H1 (cell line): Measurements from ENCODE around the gene DAPK1. TPM values are rescaled to one million over a fixed set of nuclear protein-coding genes. Genes with fewer than 3 reads are reported as not detected.

Experiments used
- ASH2L ChIP-seq: fragments of 200-600, 300-600 bp; sonication (generic); IDR thresholded peaks from one replicate; pipeline ENCODE4 v1.7.1; 2017; ENCODE audit warnings: low read length
- CTCF ChIP-seq, 3 experiments: IDR thresholded peaks; 1 replicate in 2 of 3; 2 replicates in 1 of 3; pipeline versions ENCODE4 v1.5.1 to v1.6.1; 2011; ENCODE audit warnings: low read length in 3 of 3, mild to moderate bottlenecking in 3 of 3, inconsistent platforms in 2 of 3, low read depth in 1 of 3, moderate library complexity in 1 of 3; ENCODE audit not compliant: insufficient read depth in 1 of 3; ENCODE audit errors: control extremely low read depth in 1 of 3
- FOSL1 ChIP-seq: IDR thresholded peaks from 2 replicates; pipeline ENCODE4 v1.6.1; 2011; ENCODE audit warnings: mild to moderate bottlenecking, low read depth, low read length, moderate library complexity; ENCODE audit not compliant: insufficient read depth
- HDAC6 ChIP-seq: IDR thresholded peaks from one replicate; pipeline ENCODE4 v1.7.1; 2012; ENCODE audit warnings: low read depth, mild to moderate bottlenecking, inconsistent platforms, low read length, moderate library complexity
- PHF8 ChIP-seq: fragments of 200-600 bp; sonication (generic); conservative IDR thresholded peaks from 2 replicates; pipeline ENCODE4 v1.7.1; 2012; ENCODE audit warnings: low read depth, mild to moderate bottlenecking, inconsistent platforms, low read length, moderate library complexity
- POU5F1 ChIP-seq: IDR thresholded peaks from 2 replicates; pipeline ENCODE4 v1.6.1; 2011; ENCODE audit warnings: low read depth, mild to moderate bottlenecking, low read length, moderate library complexity
- RAD21 ChIP-seq, 2 experiments: IDR thresholded peaks in 1 of 2; conservative IDR thresholded peaks in 1 of 2; 2 replicates each; pipeline ENCODE4 v1.6.1; 2011; ENCODE audit warnings: low read depth in 2 of 2, low read length in 2 of 2, improper control_type of control experiment in 1 of 2, inconsistent platforms in 1 of 2, mild to moderate bottlenecking in 1 of 2, moderate library complexity in 1 of 2
- RNF2 ChIP-seq: fragments of 200-900, 300-1000 bp; sonication (generic); IDR thresholded peaks from 2 replicates; pipeline ENCODE4 v1.7.1; 2016; ENCODE audit warnings: borderline replicate concordance, low read depth, mild to moderate bottlenecking, antibody characterized with exemption, low read length; ENCODE audit not compliant: poor library complexity, severe bottlenecking; ENCODE audit errors: missing control alignments
- polyA plus RNA-seq, 7 experiments: library from polyadenylated mRNA; depleted of rRNA in 3 of 7; stranded (reverse) in 5 of 7; unstranded in 2 of 7; fragments of >200 nt in 5 of 7; fragments of 200-250 nt in 2 of 7; gene quantifications; 1 replicate in 5 of 7; 2 replicates in 1 of 7; 4 replicates in 1 of 7; pipeline versions ENCODE4 v1.2.1 to v1.2.3, GENCODE V29; 2011 to 2013; ENCODE audit warnings: missing spikeins in 2 of 7, mixed read lengths in 2 of 7
- total RNA-seq: library from RNA; stranded (reverse); fragmentation: NEBNext Ultra II Directional; extraction: Animal tissue kit (Norgen Biotek cat#: 25700); gene quantifications from 2 replicates; pipeline ENCODE4 v1.2.1, GENCODE V29; 2021

Gene DAPK1
- total and polyA plus RNA-seq, 2 of the 8 experiments (the other 6 are each of a cell fraction or from before 2014, with no cell fraction given): 62.4 to 131 TPM

- no peak for TF ChIP-seq CTCF (IDR thresholded peaks at IDR 0.05; ENCODE audit: control extremely low read depth in 1 of 3, insufficient read depth in 1 of 3, low read depth in 1 of 3, low read length in 3 of 3)
- no peak for TF ChIP-seq RAD21 (IDR thresholded peaks at IDR 0.05 in 1 of 2, conservative IDR thresholded peaks at IDR 0.05 in 1 of 2; ENCODE audit: low read depth in 2 of 2, low read length in 2 of 2)
- TF ChIP-seq ASH2L: no peak
- no peak for TF ChIP-seq POU5F1
- TF ChIP-seq FOSL1: no peak
- TF ChIP-seq PHF8: no peak
- TF ChIP-seq RNF2: no peak
- TF ChIP-seq HDAC6: no peak
Measured at GRCh38 chr9:87546704-87547103, 49.0 kb downstream of the DAPK1 start (continued).
